T-helper 17 cell (primary cell): Measurements from ENCODE around the gene HTR2A. TPM values are rescaled to one million over a fixed set of nuclear protein-coding genes. Genes with fewer than 3 reads are reported as not detected.
"Not testable (repeated sequence)": the region's sequence is repeated elsewhere in the genome, so short reads cannot be mapped to it uniquely, and the experiment has no call there.

Experiments used
- ATAC-seq: fragments of 150-1000 bp; cut with Tn5 transposase; 2 replicates; pipeline ENCODE4 v1.10.0; 2021; ENCODE audit warnings: mild to moderate bottlenecking, moderate library complexity
- DNase-seq, 3 donors: peaks; one replicate each; pipeline versions ENCODE4 v3.0.0 to v3.0.0-alpha.2; 2020 to 2021
- H3K9me3 ChIP-seq: one replicate; pipeline ENCODE4 v1.7.0; 2013; ENCODE audit warnings: low read length, mild to moderate bottlenecking; ENCODE audit not compliant: control insufficient read depth, poor library complexity, severe bottlenecking
- H3K27ac Mint-ChIP-seq: one replicate; pipeline ENCODE4 v1.8.0; 2022; ENCODE audit warnings: mild to moderate bottlenecking, moderate library complexity, mixed read lengths
- H3K27me3 Mint-ChIP-seq: one replicate; pipeline ENCODE4 v1.8.0; 2022; ENCODE audit warnings: mixed read lengths
- H3K36me3 Mint-ChIP-seq: one replicate; pipeline ENCODE4 v1.8.0; 2022; ENCODE audit warnings: low read depth, mixed read lengths
- H3K4me1 Mint-ChIP-seq: one replicate; pipeline ENCODE4 v1.8.0; 2022; ENCODE audit warnings: mild to moderate bottlenecking, mixed read lengths
- H3K4me3 Mint-ChIP-seq: one replicate; pipeline ENCODE4 v1.8.0; 2022; ENCODE audit warnings: mild to moderate bottlenecking, moderate library complexity, mixed read lengths
- total RNA-seq, 4 donors: library from RNA in 2 of 4; stranded (reverse) in 2 of 4; gene quantifications; one replicate each; pipeline ENCODE4 v1.2.3 and lab custom pipeline; 2022 to 2026

Gene HTR2A
- total RNA-seq, 2 donors from 2014 or later = not detected

GRCh38 chr13:46817838-46818476 is 78.9 kb downstream of the HTR2A start:
- H3K36me3 Mint-ChIP-seq = peaks cover 2% of the 10 kb centered on the region
- DNase-seq = no peak
- H3K4me3 Mint-ChIP-seq = no peak overlapping the region
- peaks cover 2% of the 10 kb centered on the region for H3K4me1 Mint-ChIP-seq
- H3K9me3 ChIP-seq = no peaks in the 10 kb centered on the region
- H3K27ac Mint-ChIP-seq = no peak overlapping the region
- H3K27me3 Mint-ChIP-seq = peaks cover 33% of the 10 kb centered on the region
- no peak for ATAC-seq

DNA sequence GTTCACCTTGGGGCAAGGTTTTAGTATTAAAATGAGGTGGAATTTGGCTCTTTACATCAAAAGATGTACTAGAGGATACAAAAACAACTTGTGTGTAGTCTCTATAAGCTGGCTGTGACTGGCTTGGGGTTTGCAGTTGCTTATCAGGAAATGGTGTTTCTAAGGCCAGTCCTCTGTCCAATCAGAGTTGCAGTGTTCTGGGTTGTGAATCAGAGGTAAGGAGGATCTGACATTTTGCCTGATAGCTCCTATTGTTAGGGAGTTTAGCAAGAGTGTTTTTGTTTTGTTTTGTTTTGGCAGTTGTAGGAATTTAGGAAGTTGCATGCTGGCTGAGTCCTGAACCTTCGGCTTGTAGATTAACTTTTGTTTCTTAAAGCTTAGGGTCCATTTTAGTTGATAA is 79.8 kb downstream of the HTR2A start:
- Mint-ChIP-seq H3K27ac (no peak overlapping the region), H3K4me1 (peaks cover 2% of the 10 kb centered on the region), H3K27me3 (peaks cover 28% of the 10 kb centered on the region), H3K36me3 (peaks cover 2% of the 10 kb centered on the region), H3K4me3 (no peak overlapping the region)
- DNase-seq = no peak
- no peak for ATAC-seq
- H3K9me3 ChIP-seq = no peaks in the 10 kb centered on the region

DNA sequence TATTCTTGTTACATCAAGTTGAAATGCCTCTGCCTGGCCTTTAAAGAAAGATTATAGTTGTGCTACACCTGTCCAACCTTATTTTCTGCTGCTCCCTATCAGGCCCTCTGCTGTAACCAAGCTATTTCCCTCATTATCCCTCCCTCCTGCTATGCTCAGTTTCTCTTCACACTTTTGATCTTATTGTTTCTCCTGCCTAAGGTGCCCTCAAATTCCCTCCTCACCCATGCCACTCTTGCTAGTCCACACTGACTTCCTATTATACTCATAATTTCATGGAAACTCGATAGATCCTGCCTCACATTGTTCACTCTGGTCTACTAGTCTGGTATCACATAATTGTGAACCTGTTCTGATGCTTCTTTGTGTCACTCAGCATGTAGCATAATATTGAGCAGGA is 80.5 kb downstream of the HTR2A start:
- Mint-ChIP-seq H3K36me3 (peaks cover 2% of the 10 kb centered on the region), H3K4me3 (no peak overlapping the region), H3K27ac (no peak overlapping the region), H3K4me1 (peaks cover 2% of the 10 kb centered on the region), H3K27me3 (peaks cover 28% of the 10 kb centered on the region)
- DNase-seq (no peak), ATAC-seq (no peak)
- no peaks in the 10 kb centered on the region for H3K9me3 ChIP-seq

DNA sequence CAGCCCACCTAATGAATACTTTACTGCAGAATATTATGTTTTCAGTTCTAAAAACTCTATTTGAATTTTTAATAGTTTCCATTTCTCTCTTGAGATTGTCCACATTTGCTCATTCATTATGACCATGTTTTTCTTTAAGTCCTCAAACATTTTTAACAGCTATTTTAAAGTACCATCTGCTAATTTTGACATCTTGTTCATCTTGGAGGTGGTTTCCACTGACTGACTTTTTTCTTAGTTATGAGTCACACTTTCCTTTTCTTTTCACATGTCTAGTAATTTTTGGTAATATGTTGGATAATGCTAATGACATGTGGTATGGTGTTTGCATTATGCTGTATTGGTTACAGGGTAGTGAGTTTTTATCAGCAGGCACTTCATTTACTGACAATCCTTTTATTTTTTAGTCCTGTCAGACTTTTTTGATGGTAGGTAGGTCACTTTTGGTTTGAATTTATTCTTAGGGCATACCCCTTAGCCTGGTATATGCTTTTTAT is 84.5 kb downstream of the HTR2A start:
- no peaks in the 10 kb centered on the region for H3K36me3 Mint-ChIP-seq
- no peak overlapping the region for H3K4me3 Mint-ChIP-seq
- H3K27me3 Mint-ChIP-seq = peaks cover 31% of the 10 kb centered on the region
- H3K9me3 ChIP-seq = no peaks in the 10 kb centered on the region
- DNase-seq (no peak), ATAC-seq (no peak)
- H3K4me1 Mint-ChIP-seq = peaks cover 2% of the 10 kb centered on the region
- H3K27ac Mint-ChIP-seq = no peak overlapping the region

DNA sequence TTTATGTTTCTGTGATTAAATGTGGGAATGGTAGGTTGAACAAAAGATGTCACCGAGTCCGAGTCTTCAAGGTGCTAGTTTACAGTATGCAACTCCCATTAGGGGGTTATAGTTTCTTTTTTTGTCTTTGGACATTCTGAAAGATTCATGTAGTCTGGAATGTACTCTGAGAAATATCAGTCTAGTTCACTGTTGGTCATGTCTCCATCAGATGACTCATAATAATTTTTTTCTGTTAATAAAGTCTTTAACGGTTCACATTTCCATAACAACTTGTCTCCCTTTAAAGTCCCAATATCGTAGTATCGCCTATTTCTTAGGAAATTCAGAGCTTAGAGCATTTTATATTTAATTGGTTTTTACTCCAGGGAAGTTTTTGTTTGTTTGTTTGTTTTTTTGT is 86.4 kb downstream of the HTR2A start:
- H3K27me3 Mint-ChIP-seq = peaks cover 20% of the 10 kb centered on the region
- no peaks in the 10 kb centered on the region for H3K9me3 ChIP-seq
- no peaks in the 10 kb centered on the region for H3K4me1 Mint-ChIP-seq

DNA sequence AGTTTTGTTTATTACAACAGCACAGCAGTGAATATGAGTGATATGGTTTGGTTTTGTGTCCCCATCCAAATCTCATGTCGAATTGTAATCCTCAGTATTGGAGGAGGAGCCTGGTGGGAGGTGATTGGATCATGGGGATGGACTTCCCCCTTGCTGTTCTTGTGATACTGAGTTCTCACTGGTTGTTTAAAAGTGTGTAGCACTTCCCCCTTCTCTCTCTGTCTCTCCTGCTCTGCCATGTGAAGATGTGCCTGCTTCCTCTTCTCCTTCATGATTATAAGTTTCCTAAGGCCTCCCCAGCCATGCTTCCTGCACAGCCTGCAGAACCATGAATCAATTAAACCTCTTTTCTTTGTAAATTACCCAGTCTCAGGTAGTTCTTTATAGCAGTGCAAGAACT is 91.9 kb downstream of the HTR2A start:
- ATAC-seq, H3K4me3 Mint-ChIP-seq, H3K27ac Mint-ChIP-seq: not testable (repeated sequence)

More for the DNA sequence above, 86.4 kb downstream of the HTR2A start:
- H3K4me3 Mint-ChIP-seq = no peak overlapping the region
- ATAC-seq (no peak), DNase-seq (no peak)
- H3K27ac Mint-ChIP-seq = no peak overlapping the region
- no peaks in the 10 kb centered on the region for H3K36me3 Mint-ChIP-seq

DNA sequence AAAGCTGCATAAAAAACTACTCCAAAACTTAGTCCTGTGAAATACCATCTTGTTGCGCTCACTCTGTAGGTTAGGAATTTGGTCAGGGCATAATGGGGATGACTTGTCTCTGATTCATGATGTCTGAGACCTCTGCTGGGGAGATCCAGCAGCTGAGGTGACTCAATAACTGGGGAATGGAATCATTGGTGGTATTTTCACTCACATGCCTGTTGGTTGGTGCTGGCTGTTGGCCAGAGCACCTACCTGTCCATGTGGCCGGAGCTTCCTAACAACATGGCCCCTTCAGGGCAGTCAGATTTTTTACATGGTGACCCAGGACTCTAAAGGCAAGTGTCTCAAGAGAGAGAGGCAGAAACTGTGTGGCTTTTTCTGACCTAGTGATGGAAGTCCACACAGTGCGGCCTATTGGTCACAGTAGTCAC is 92.5 kb downstream of the HTR2A start:
- no peak overlapping the region for H3K27ac Mint-ChIP-seq
- DNase-seq = no peak
- H3K4me1 Mint-ChIP-seq = peaks cover 2% of the 10 kb centered on the region
- no peak overlapping the region for H3K4me3 Mint-ChIP-seq
- H3K36me3 Mint-ChIP-seq = no peaks in the 10 kb centered on the region
- ATAC-seq = no peak
- no peaks in the 10 kb centered on the region for H3K9me3 ChIP-seq
- H3K27me3 Mint-ChIP-seq = peaks cover 7% of the 10 kb centered on the region

More for the DNA sequence above, 91.9 kb downstream of the HTR2A start:
- not testable (repeated sequence) for DNase-seq, H3K9me3 ChIP-seq, H3K36me3 Mint-ChIP-seq, H3K4me1 Mint-ChIP-seq
- peaks cover 11% of the 10 kb centered on the region for H3K27me3 Mint-ChIP-seq

DNA sequence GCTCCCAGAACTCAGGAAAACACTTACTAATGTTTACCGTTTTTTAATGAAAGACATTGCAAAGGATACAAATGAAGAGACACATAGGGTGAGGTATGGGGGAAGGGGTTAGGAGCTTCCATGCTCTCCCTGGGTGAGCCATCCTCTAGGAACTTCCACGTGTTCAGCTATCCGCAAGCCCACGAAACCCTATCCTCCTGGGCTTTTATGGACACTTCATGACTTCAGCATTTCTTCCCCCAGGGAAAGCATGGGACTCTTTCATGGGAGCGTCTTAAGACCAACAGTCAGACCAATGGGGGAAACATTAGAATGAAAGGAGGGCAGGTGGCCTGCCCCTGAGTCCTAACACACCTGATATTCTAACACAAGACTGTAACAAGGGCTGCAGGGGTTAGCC is 93.3 kb downstream of the HTR2A start:
- H3K4me1 Mint-ChIP-seq = peaks cover 2% of the 10 kb centered on the region
- ATAC-seq (no peak), DNase-seq (no peak)
- no peak overlapping the region for H3K4me3 Mint-ChIP-seq
- no peak overlapping the region for H3K27ac Mint-ChIP-seq
- H3K9me3 ChIP-seq = no peaks in the 10 kb centered on the region
- no peaks in the 10 kb centered on the region for H3K36me3 Mint-ChIP-seq
- H3K27me3 Mint-ChIP-seq = peaks cover 6% of the 10 kb centered on the region

DNA sequence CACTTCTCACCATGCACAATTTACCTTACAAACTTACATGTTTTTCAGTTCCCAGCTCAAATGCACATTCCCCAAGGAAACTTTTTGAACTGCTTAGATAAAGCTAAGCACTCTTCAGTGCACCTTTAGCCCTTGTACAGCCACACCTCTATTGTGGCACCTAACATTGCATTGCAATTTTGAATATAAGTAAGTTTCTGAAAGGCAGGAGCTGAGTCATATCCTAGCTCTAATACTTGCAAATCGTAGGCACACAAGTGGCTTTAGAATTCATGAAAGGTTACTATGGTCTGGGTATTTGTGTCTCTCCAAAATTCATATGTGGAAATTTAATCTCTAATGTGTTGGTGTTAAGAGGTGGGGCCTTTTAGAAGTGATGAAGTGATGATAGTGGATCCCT is 95.0 kb downstream of the HTR2A start:
- H3K36me3 Mint-ChIP-seq = no peaks in the 10 kb centered on the region
- H3K27ac Mint-ChIP-seq = no peak overlapping the region
- no peaks in the 10 kb centered on the region for H3K9me3 ChIP-seq
- DNase-seq (no peak), ATAC-seq (no peak)
- peaks cover 8% of the 10 kb centered on the region for H3K4me1 Mint-ChIP-seq
- H3K27me3 Mint-ChIP-seq = no peaks in the 10 kb centered on the region
- H3K4me3 Mint-ChIP-seq = no peak overlapping the region

DNA sequence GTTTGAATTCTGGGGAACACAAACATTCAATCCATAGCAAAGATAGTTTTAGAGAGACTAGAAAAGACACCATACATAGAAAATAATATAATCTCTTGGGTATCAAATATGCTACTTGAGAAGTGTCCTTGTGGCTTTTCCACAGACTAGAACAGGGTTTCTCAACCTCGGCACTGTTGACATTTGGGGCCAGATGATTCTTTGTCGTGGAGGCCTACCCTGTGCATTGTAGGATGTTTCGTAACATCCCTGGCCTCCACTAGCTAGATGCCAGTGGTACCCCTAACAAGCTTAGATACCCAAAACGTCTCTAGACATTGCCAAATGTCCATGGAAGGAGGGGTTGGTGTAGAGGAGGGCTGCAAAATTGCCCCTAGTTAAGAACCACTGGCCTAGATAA is 97.7 kb downstream of the HTR2A start:
- H3K9me3 ChIP-seq = no peaks in the 10 kb centered on the region
- DNase-seq (no peak), ATAC-seq (no peak)
- Mint-ChIP-seq H3K36me3 (peaks cover 5% of the 10 kb centered on the region), H3K27ac (no peak overlapping the region), H3K4me3 (no peak overlapping the region), H3K4me1 (peaks cover 21% of the 10 kb centered on the region), H3K27me3 (no peaks in the 10 kb centered on the region)

- H3K27ac Mint-ChIP-seq = peak overlapping the region; percentile 98
- H3K27me3 Mint-ChIP-seq = no peaks in the 10 kb centered on the region
- peaks cover 5% of the 10 kb centered on the region for H3K36me3 Mint-ChIP-seq
- peaks cover 27% of the 10 kb centered on the region for H3K4me1 Mint-ChIP-seq
- no peak for DNase-seq
- ATAC-seq = no peak
- H3K4me3 Mint-ChIP-seq = peak overlapping the region; percentile 99
- no peaks in the 10 kb centered on the region for H3K9me3 ChIP-seq
Measured at GRCh38 chr13:46797501-46798237, 99.2 kb downstream of the HTR2A start.

DNA sequence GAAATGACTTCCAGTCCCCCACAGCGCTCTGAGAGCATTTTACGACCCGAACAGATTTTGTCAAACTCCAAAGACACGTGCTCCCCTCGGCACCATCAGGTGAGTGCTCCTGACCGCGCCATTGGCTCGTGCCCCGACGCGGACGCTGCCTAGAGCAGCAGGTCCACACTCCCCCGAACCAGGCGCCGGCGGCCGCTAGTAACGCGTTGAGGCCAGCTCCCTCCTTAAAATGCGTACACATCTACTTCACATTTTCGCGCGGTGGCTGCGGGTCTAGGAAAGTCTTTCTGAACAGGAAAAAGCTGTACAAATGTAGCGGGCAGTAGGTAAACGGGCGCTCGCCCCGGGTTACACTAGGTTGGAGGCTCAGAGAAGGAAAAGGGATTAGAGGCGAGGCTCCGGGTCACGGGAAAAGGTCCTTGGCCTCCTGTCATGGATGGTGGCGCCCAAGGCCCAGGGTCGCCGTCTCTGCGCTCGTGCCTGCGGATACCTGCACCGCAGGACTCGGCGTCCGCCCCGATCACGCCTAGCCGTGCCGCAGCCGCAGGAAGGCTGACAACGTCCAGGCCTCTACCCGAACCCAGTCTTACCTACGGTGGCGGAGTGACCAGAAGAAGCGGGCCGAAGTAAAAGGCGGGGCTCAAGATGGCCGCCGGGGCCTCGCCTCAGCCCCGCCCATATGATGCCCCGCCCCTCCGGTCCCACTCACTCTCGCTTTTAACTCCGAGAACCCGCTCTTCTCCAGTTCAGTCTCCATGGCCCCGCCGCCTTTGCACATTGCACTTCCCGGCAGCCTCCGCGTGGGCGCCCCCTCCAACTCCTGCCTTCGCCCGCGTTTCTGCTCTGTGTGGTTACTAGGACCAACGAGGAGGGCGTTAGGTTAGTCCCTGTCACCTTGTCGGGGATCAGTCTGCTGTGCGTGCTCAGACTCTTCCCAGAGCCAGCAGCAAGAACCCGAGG is 100.1 kb downstream of the HTR2A start, which contains the start of gene ESD:
ESD (minus strand) TSS at position 647 of the 960 bp plus-strand sequence. CDS start 5,748 bp downstream, outside the sequence.
- Mint-ChIP-seq H3K36me3 (peaks cover 5% of the 10 kb centered on the region), H3K4me3 (peak within 1 kb of the TSS; percentile 99), H3K27ac (peak within 1 kb of the TSS; percentile 98), H3K27me3 (no peaks in the 10 kb centered on the region), H3K4me1 (peaks cover 27% of the 10 kb centered on the region)
- H3K9me3 ChIP-seq = no peaks in the 10 kb centered on the region
- DNase-seq (peak; percentile 69 to 82 (median 77)), ATAC-seq (peak; percentile 92)

- DNase-seq (no peak), ATAC-seq (no peak)
- Mint-ChIP-seq H3K36me3 (peaks cover 5% of the 10 kb centered on the region), H3K27me3 (no peaks in the 10 kb centered on the region), H3K4me3 (peak overlapping the region; percentile 99), H3K27ac (peak overlapping the region; percentile 98), H3K4me1 (peaks cover 25% of the 10 kb centered on the region)
- H3K9me3 ChIP-seq = no peaks in the 10 kb centered on the region
Measured at GRCh38 chr13:46796129-46796514, 100.7 kb downstream of the HTR2A start.
